ENCODE results near the gene ELOF1. TPM values are rescaled to one million over a fixed set of nuclear protein-coding genes. Genes with fewer than 3 reads are reported as not detected.

ELOF1 gene
- total RNA-seq, 1 donor from 2014 or later: 33.7 TPM

DNA sequence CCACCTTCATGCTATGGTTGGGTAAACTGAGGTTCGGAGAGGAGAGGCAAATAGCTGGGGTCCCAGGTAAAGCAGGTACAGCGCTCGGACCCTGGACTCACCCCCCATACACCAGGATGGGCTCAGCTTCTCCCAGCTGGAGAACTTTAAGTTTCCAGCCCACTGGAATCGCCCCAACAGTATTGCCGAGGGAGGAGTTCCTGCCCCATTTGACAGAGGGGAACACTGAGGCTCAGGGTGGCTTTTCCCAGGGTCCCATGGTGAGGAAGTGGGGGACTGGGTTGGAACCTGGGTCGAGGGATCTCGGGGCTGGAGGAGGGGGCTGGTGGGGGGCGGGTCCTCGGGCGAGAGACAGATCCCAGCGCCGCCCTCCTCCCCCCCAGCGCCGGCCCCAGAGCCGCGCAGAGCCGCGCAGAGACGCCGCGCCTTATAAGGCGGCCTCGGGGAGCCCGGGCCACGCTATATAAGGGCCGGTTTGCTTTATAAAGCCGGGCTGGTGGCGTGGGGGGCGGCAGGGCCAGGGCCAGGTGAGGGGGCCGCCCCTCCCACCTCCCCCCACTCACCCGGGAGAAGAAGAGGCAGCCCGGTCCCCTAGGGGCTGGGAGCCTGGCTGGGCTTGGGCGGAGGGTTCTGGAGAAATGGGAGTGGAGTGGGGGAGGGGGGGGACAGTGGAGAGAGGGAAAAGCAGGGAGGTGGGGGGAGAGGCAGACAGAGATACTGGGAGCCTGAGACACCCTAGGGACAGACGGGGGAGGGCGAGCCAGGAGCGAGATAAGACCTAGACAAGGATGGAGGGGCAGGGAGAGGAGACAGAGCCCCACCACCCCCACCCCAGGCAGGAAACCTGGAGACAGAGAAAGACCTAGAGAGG lies 19.3 kb downstream of the ELOF1 start:
- intact Hi-C loops (cut with DNase I): no loop called here
- ATAC-seq (peak; percentile 11), DNase-seq (ENCODE audit: low spot score) (no peak)

DNA sequence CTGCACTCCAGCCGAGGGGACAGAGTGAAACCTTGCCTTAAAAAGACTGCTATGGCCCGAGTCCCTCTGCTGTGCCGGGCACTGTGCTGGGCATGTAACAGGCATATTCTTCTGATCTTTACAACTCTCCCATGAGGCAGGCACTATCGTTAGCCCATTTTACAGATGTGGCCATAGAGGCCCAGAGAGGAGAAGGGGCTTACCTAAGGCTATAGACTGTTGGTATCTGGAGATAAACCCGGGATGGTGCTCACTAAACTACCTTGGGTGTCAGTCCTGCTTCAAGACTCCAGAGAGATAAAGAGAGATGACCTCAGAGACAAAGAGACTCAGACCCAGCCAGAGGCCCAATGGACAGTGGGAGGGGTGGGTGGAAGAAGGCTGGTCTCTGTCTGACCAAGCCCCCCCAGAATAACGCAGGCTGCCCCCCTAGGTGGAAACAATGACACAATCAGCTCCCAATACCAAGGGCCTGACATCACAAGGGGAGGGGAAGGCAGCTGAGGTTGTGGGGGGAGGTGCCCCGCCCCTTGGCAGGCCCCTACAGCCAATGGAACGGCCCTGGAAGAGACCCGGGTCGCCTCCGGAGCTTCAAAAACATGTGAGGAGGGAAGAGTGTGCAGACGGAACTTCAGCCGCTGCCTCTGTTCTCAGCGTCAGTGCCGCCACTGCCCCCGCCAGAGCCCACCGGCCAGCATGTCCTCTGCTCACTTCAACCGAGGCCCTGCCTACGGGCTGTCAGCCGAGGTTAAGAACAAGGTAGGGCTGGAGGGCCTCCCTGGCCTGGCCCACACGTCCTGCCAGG lies 20.6 kb downstream of the ELOF1 start, which contains the start of gene CNN1:
Gene CNN1, plus strand, starts transcription at position 620 of the 805 bp plus-strand sequence. Its CDS starts 77 bp downstream, at position 697.
- peak; percentile 79 for ATAC-seq
- intact Hi-C loops (cut with DNase I): no loop called here
- DNase-seq (ENCODE audit: low spot score): peak; percentile 71

DNA sequence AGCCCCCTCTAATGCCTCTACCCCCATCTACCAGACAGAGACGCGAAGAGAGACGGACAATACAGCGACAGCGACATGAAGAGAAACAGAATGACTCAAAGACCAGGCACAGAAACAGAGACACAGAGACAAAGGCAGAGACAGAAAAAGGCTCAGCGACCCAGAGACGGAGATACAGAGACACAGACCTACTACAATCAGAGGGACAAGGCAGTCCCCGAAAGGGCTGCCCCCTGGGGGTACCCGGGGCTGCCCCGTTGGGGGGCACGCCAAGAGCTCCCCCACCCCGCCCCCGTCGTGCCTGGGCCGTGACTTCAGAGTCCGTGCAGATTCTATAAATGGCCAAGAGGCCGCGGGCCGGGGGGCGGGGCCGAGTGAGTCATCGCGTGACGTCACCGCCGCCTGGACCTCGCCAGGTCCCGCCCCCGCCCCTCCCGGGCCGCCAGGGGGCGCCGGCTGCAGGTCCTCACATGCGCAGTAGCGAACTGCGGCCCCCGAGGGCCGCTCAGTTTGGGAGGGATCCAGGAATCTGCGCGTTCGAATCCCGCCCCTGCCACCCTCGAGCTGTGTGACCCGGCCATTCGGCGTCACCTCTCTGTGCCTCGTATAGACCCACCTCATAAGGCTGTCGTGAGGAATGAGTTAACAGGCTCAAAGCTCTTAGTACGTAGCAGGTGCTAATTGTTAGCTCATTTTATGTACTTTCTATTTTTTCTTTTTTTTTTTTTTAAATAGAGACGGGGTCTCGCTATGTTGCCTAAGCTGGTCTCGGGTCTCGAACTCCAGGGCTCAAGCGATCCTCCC lies 23.0 kb downstream of the ELOF1 start:
- DNase-seq (ENCODE audit: low spot score) (peak; percentile 93), ATAC-seq (peak; percentile 91)
- intact Hi-C loops (cut with DNase I): no loop called here

DNA sequence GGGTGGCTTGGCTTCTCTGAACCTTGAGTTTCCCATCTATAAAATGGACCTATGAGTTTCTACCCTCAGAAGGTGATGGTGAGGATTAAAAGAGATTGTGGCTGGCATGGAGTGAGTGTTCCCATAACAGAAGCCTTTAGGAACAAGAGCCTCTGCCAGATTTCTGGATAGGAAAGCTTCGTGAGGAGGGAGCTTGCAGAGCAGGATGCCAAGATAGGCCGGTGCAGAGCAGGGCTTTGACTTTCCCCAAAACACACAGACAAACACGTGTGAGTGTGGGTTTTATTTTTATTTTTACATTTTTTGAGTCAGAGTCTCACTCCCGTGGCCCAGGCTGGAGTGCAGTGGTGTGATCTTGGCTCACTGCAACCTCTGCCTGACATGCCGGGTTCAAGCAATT lies 24.1 kb downstream of the ELOF1 start:
- intact Hi-C loops (cut with DNase I): no loop called here
- DNase-seq (ENCODE audit: low spot score) (no peak), ATAC-seq (no peak)

DNA sequence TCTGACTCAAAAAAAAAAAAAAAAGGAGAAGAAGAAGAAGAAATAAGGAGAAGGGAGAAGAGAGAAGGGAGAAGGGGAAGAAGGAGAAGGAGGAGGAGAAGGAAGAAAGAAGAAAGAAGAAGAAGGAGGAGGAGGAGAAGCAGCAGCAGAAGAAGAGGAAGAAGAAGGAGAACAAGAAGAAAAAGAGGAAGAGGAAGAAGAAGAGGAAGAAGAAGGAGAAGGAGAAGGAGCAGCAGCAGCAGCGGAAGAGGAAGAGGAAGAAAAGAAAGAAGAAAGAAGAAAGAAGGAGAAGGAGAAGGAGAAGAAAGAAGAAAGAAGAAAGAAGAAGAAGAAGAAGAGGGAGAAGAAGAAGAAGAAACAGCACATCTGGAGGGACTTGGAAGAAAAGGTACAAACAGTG lies 24.5 kb downstream of the ELOF1 start:
- ATAC-seq (no peak), DNase-seq (ENCODE audit: low spot score) (no peak)
- intact Hi-C loops (cut with DNase I): no loop called here

DNA sequence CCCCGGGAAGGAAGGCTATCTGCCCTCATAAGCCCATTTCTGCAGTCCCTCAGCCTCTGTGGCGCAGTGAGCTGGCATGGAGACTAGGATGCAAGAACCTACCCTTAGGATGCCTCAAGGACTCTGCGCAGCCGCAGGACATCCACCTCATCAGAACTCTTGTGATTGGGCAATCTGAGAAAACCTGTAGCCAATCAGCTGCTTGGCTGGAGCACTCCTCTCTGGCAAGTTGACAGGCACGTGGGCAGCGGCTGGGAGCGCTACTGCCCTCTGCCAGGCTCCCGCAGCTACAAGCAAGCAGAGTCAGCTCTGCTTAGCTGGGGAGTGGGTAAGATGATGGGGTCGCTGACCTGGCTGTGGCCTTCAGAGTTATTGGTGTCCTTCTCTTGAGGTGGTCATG lies 28.6 kb downstream of the ELOF1 start:
- intact Hi-C loops (cut with DNase I): no loop called here
- DNase-seq (ENCODE audit: low spot score) (no peak), ATAC-seq (peak; percentile 21)

DNA sequence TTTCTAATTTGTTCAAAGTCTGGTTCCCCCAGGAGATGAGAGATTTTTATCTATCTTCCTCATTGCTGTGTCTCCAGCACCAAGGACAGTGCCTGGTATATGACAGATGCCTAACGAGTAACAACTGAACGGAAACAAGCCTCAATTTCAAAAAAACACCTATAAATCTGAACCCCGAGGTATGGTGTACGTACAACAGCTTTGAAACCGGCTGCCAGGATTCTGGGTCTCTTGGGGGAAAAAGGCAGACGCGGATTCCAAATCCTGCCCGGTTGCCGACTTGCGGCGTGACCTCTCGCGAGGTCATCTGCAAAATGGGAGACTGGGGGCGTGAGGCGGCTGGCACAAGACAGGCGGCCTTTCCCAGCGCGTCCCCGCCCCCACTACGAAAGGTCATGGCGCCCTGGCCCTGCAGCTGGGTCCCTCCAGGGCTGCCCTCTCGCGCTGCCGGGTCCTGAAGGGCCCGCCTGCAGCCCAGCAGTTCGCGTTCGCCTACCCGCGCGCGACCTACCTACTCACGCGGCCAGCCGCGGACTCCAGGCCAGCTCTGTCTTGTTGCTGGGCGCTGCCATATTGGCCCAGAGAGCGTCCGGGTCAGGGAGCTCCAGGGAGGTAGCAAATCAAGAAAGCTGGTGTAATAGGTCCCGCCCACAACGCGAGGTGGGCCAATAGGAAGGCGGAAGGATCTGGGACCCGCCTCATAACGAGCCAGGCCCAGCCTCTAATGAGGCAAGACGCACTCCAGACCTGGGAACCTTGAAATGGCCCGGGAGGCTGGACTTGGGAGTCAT lies 30.3 kb downstream of the ELOF1 start, which contains the start of gene ECSIT:
Gene ECSIT, minus strand, starts transcription at position 584 of the 791 bp plus-strand sequence. CDS start 9,964 bp downstream, outside the sequence.
- intact Hi-C loops (cut with DNase I): no loop called here
- DNase-seq (ENCODE audit: low spot score): peak; percentile 98
- ATAC-seq: peak; percentile 99

DNA sequence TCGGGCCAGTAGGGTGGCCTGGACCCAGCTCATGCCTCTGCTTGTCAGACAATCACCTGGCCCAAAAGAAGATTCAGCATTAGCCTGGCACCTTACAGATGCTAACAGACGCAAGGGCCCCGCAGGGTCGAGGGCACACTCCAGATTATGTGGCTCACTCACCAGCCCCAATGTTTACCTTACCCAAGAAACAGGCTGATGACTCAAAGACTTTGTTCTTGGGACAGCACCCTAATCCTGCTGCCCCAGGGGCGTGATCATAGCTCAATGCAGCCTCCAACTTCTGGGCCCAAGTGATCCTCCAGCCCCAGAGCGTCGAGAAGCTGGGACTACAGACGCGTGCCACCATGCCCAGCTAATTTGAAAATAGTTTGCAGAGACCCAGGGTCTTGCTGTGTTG lies 39.9 kb downstream of the ELOF1 start:
- no peak for ATAC-seq
- no peak for DNase-seq (ENCODE audit: low spot score)
- intact Hi-C loops (cut with DNase I): no loop called here

DNA sequence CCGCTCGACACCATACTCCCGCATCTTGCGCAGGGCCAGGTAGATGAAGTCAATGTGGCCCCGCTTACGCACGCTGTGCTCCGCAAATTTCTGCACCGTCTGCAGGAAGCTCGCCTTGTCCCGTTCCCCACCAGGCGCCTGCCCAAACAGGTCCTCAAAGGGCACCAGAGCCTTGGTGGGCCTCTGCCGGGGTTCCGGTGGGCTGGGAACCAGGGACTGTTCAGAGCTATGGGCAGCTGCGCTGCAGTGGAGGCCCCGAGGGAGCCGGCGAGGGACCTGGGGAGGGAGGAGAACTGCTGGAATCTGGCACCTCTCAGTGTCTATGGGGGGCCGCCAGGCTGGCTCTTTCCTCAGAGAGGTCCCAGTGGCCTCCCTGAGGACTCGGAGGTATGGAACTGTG lies 45.1 kb downstream of the ELOF1 start:
- ATAC-seq (no peak), DNase-seq (ENCODE audit: low spot score) (no peak)
- intact Hi-C loops (cut with DNase I): no loop called here

DNA sequence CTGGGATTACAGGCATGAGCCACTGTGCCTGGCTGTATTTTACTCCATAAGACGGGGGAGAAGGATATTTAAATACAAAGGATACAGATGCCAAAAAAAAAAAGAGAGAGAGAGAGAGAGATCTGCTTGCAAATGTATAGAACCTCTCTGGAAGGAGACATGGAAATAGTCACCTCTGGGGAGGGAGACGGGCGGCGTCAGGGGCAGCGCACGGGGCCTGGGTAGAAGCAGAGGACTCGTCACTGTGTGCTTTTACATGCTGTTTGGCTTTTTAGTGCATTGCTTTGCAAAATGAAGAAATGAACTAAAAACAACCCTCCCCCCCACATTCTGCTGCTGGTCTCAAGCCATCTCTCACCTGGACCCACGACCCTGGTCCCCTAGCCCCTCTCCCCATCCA lies 48.6 kb downstream of the ELOF1 start:
- ATAC-seq (no peak), DNase-seq (ENCODE audit: low spot score) (no peak)
- intact Hi-C loops (cut with DNase I): no loop called here

DNA sequence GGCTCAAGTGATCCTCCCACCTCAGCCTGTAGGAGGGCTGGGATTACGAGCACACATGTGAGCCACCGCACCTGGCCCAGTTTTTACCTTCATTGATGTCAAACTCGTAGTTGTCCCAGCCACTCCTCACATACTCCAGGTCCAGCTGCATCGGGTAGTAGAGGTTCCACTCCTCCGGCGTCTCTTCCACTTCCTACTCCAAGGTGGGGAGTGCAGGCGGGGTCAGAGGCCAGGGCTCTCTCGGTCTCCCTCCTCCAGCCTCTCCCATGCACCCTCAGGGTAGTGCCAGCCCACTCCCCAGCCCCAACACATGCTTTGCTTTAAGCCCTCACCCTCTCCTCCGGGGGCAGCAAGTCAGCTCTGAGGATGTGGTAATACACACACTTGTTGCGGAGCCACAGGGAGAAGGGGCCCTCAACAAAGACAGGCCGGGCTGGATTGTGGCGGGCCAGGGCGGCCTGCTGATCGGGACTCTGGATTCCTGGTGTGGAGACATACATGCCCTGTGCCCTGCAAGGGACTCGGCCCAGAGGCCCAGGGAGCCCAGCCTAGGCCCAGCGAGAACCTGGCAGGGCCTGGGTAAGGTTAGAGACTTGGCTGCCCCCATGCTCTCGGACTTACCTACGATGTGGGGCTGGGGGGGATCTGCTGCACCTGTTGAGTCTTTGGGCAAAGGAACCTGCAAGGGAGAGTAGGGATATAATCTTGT lies 51.5 kb downstream of the ELOF1 start:
- intact Hi-C loops (cut with DNase I): no loop called here
- ATAC-seq (no peak), DNase-seq (ENCODE audit: low spot score) (no peak)

DNA sequence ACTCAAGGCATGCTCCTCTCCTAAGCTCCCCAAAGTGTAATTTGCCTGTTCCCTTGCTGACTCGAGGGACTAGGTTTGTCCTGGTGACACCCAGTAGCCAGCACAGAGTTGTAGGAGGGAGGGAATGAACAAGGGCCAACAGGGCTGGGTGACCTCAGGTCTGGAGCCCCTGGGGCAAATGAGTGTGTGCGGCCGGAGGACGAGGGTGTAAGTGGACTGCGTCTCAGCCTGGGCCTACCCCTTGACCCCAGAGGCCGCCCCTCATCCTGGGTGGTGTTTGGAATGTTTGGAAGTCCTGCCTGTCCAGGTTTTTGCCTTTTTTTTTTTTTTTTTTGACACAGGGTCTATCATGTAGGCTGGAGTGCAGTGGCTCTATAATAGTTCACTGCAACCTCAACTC lies 52.1 kb downstream of the ELOF1 start:
- intact Hi-C loops (cut with DNase I): no loop called here
- ATAC-seq (no peak), DNase-seq (ENCODE audit: low spot score) (no peak)

DNA sequence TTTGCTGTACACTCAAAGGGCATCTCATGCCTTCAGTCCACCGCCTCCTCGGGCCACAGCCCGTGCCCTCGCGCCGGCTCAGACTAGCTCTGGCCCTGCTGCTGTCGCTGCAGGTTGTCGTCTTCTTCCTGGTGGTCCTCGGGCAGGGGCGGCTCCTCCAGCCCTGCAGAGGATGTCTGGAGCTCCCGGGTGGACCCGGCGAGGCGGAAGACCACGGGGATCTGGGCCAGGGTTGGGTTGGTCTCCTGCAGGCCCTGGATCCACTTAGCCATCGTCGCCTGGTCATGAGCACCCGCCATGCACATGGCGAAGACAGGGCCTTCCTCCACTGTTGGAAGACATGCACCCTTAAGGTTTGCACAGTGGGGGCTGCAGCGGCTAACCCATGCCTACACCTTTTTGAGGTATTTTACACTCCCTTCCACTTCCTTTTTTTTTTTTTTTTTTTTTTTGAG lies 52.9 kb downstream of the ELOF1 start:
- ATAC-seq (peak; percentile 63), DNase-seq (ENCODE audit: low spot score) (no peak)
- intact Hi-C loops (cut with DNase I): no loop called here

DNA sequence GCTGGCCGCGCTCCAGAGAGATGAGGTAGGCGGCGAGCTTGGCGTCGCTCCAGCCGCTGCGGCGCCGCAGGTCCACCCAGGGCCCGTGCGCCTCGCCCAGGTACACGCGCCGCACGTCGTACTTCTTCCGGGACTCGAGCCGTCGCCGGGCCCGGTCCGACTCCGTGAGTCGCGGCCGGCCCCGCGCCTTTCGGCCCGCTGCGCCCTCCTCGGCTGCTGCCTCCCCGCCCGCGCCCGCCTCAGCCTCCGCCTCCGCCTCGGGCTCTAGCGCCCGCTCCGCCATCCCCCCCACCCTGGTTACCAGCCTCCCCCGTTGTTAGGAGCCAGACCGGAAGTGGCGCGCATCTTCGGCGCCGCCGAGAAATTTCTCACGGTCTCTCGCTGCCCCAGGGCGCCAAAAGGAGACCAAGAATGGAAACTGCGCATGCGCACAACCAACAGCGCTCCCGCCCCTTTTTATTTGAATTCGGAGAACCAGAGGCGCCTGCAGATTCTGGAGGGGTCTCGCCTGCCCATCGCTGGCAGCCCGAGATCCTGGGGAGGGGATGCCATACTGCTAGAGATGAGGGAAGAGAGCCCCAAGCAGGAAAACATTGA lies 53.4 kb downstream of the ELOF1 start, which contains the start of gene ZNF653:
Gene ZNF653, minus strand, starts transcription at position 336 of the 597 bp plus-strand sequence. Its CDS starts 53 bp downstream, at position 283.
- ATAC-seq (peak; percentile 88), DNase-seq (ENCODE audit: low spot score) (peak; percentile 97)
- intact Hi-C loops (cut with DNase I): no loop called here

DNA sequence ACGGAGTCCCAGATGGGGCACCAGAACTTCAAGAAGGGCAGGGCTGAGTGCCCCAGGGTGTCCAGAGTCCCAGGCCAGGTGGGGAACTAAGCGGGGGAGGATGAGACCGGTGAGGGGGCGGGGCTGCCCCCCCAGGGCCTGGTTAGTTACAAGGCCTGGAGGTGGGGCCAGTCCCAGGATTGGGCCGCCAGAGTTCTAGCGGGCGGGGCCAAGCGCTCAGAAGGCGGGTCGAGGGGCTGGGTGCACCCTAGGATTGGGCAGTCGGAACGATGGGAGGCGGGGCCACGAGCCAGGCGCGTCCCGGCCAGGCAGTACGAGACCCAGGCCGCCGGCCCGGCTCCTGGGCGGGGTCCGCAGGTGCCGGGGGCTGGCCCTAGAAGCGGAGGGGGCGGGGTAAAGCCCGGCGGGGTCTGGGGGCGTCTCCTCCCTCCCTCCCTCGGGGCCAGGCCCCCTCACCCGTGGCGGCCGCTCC lies 54.0 kb downstream of the ELOF1 start:
- intact Hi-C loops (cut with DNase I): no loop called here
- ATAC-seq (peak; percentile 96), DNase-seq (ENCODE audit: low spot score) (peak; percentile 98)

DNA sequence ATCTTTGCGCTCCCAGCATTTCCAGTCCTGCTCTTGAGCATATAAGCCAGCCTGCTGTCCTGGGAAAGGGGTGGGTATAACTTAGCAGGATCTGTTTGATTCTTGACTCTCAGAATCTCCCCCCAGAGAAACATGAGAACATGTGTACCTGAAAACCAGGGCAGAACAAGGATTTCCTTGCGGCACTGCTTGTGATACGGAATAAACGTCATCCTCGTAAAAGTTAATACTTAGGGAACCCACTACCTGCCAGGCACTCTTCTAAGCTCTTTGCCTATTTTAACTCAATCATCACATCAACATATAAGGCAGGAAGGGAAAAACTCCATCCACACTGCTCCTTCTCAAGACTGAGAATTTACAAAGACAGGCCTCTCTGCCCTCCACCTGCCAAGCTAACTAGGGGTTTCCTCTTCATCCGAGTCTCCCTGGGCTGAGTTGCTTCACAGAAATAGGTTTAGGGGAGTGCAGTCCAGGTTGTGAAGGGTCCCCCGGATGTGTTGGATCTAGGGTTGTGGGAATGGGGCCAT lies 54.5 kb downstream of the ELOF1 start:
- DNase-seq (ENCODE audit: low spot score): no peak
- no peak for ATAC-seq
- intact Hi-C loops (cut with DNase I): no loop called here

Data from sciatic nerve (tissue), 2 donors.